NCI-H2227 treated with DMSO at 0.1 percent for 48 hours (cell line): ENCODE data around the gene IL17RD.
"Not testable (repeated sequence)": the region's sequence is repeated elsewhere in the genome, so short reads cannot be mapped to it uniquely, and the experiment has no call there.

ENCODE experiments used
- DNase-seq: peaks from one replicate; lab custom pipeline; 2025; lab: John Stamatoyannopoulos, UW

Gene IL17RD

GRCh38 chr3:57093489-57093888 is 71.7 kb downstream of the IL17RD start:
- no peak for DNase-seq

GRCh38 chr3:57091521-57092273 is 73.5 kb downstream of the IL17RD start:
- no peak for DNase-seq

GRCh38 chr3:57089043-57089442 is 76.1 kb downstream of the IL17RD start:
- DNase-seq, result no peak

- no peak for DNase-seq
These were observed 76.7 kb downstream of the IL17RD start for GRCh38 chr3:57088503-57088902.

- no peak for DNase-seq
These were observed 77.6 kb downstream of the IL17RD start for GRCh38 chr3:57087361-57088092.

- DNase-seq, result no peak
These were observed 79.0 kb downstream of the IL17RD start for GRCh38 chr3:57086201-57086600.

GRCh38 chr3:57085211-57085610 is 79.9 kb downstream of the IL17RD start:
- DNase-seq, result no peak

- not testable (repeated sequence) for DNase-seq
These were observed 81.7 kb downstream of the IL17RD start for GRCh38 chr3:57083266-57083995.

- DNase-seq, result no peak
These were observed 82.7 kb downstream of the IL17RD start for GRCh38 chr3:57082481-57082880.

- no peak for DNase-seq
These were observed 84.0 kb downstream of the IL17RD start for GRCh38 chr3:57081173-57081572.

- DNase-seq, result no peak
These were observed 85.0 kb downstream of the IL17RD start for GRCh38 chr3:57080171-57080570.

GRCh38 chr3:57079474-57079831 is 85.7 kb downstream of the IL17RD start:
- no peak for DNase-seq

GRCh38 chr3:57078635-57079473 is 86.3 kb downstream of the IL17RD start:
- peak; percentile 25 for DNase-seq

- DNase-seq, result no peak
These were observed 86.9 kb downstream of the IL17RD start for GRCh38 chr3:57078344-57078634.

GRCh38 chr3:57077630-57078343 is 87.4 kb downstream of the IL17RD start:
- DNase-seq, result no peak

GRCh38 chr3:57076422-57076951 is 88.7 kb downstream of the IL17RD start:
- no peak for DNase-seq

GRCh38 chr3:57074135-57074534 is 91.0 kb downstream of the IL17RD start:
- no peak for DNase-seq

GRCh38 chr3:57073628-57074027 is 91.5 kb downstream of the IL17RD start:
- DNase-seq, result no peak

- DNase-seq, result no peak
These were observed 95.7 kb downstream of the IL17RD start for GRCh38 chr3:57069503-57069902.

- no peak for DNase-seq
These were observed 96.6 kb downstream of the IL17RD start for GRCh38 chr3:57068437-57069089.

- DNase-seq, result no peak
These were observed 98.7 kb downstream of the IL17RD start for GRCh38 chr3:57066471-57066870.
